ENCODE data around the gene KRTAP8-1.

GRCh38 chr21:30829659-30830058 lies 16.6 kb upstream of the KRTAP8-1 start, which contains the start of gene KRTAP7-1:
- TF ChIP-seq, protein P1, sequence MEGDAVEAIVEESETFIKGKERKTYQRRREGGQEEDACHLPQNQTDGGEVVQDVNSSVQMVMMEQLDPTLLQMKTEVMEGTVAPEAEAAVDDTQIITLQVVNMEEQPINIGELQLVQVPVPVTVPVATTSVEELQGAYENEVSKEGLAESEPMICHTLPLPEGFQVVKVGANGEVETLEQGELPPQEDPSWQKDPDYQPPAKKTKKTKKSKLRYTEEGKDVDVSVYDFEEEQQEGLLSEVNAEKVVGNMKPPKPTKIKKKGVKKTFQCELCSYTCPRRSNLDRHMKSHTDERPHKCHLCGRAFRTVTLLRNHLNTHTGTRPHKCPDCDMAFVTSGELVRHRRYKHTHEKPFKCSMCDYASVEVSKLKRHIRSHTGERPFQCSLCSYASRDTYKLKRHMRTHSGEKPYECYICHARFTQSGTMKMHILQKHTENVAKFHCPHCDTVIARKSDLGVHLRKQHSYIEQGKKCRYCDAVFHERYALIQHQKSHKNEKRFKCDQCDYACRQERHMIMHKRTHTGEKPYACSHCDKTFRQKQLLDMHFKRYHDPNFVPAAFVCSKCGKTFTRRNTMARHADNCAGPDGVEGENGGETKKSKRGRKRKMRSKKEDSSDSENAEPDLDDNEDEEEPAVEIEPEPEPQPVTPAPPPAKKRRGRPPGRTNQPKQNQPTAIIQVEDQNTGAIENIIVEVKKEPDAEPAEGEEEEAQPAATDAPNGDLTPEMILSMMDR (IDR thresholded peaks at IDR 0.05 in 2 of 3, conservative IDR thresholded peaks at IDR 0.05 in 1 of 3; ENCODE audit: control insufficient read depth in 2 of 3, extremely low read depth in 1 of 3, insufficient read depth in 1 of 3, low read depth in 3 of 3, low read length in 3 of 3) = no peak
- TF ChIP-seq BHLHE40 (IDR thresholded peaks at IDR 0.05; ENCODE audit: borderline replicate concordance in 1 of 2, low read depth in 2 of 2, low read length in 1 of 2) = no peak
- no peak for TF ChIP-seq POLR2A (IDR thresholded peaks at IDR 0.05; ENCODE audit: low read depth, low read length)
- TF ChIP-seq EZH2 (IDR thresholded peaks at IDR 0.05; ENCODE audit: borderline replicate concordance, control insufficient read depth, low read depth, low read length) = no peak
- no peak for TF ChIP-seq NR2C2 (IDR thresholded peaks at IDR 0.05; ENCODE audit: borderline replicate concordance, control insufficient read depth, insufficient read length, low read depth)
- no peak for TF ChIP-seq CHD1 (IDR thresholded peaks at IDR 0.05; ENCODE audit: low read depth, low read length)
- no peak for TF ChIP-seq POLR2AphosphoS5 (IDR thresholded peaks at IDR 0.05; ENCODE audit: low read length)
- no peak for TF ChIP-seq MXI1 (IDR thresholded peaks at IDR 0.05; ENCODE audit: low read depth, low read length)
- TF ChIP-seq ATF7 (IDR thresholded peaks at IDR 0.05; ENCODE audit: low read depth) = no peak
- no peak for TF ChIP-seq PBX3 (IDR thresholded peaks at IDR 0.05; ENCODE audit: insufficient replicate concordance, low read depth, low read length)
- TF ChIP-seq YY1 (IDR thresholded peaks at IDR 0.05; ENCODE audit: low read depth, low read length) = no peak
- TF ChIP-seq SMARCA5 (IDR thresholded peaks at IDR 0.05) = no peak
